T-cell (primary cell): ENCODE measurements around the gene PDE8B. TPM values are rescaled to one million over a fixed set of nuclear protein-coding genes. Genes with fewer than 3 reads are reported as not detected.

Source experiments
- ATAC-seq, 4 experiments: fragments of 200-7000 bp in 3 of 4; fragments of 150-1000 bp in 1 of 4; cut with Tn5 transposase; replicated peaks in 1 of 4; 1 replicate in 3 of 4; 2 replicates in 1 of 4; pipeline ENCODE4 v1.10.0; 2021; ENCODE audit warnings: moderate library complexity in 3 of 4, mild to moderate bottlenecking in 2 of 4, moderate number of reproducible peaks in 1 of 4
- CTCF ChIA-PET, 2 donors: fragments of 300-600 bp; sonication (Branson Sonifier 250); formaldehyde crosslinking; loops; one replicate each; lab custom pipeline; 2022; ENCODE audit warnings: antibody characterized with exemption in 2 of 2; lab: Charles Lee
- POLR2A ChIA-PET, 2 donors: fragments of 300-600 bp; sonication (Branson Sonifier 250); formaldehyde crosslinking; loops; one replicate each; lab custom pipeline; 2022; ENCODE audit warnings: antibody characterized with exemption in 2 of 2; lab: Charles Lee
- DNase-seq, 35 experiments: peaks; one replicate each; pipeline versions ENCODE4 v3.0.0 to v3.0.0-alpha.2; 2013 to 2023
- H3K27ac ChIP-seq: one replicate; pipeline ENCODE4 v1.5.1; 2013; ENCODE audit warnings: low read length
- H3K27me3 ChIP-seq, 2 experiments: replicated peaks in 1 of 2; 1 replicate in 1 of 2; 2 replicates in 1 of 2; pipeline versions ENCODE4 v1.6.1 to v1.7.0; 2013; ENCODE audit warnings: low read length in 1 of 2, mixed read lengths in 1 of 2; ENCODE audit not compliant: control insufficient read depth in 2 of 2, insufficient read depth in 2 of 2; ENCODE audit errors: extremely low read depth in 1 of 2
- H3K36me3 ChIP-seq, 2 donors: 1 replicate in 1 of 2; 2 replicates in 1 of 2; pipeline versions ENCODE4 v1.6.1 to v1.7.0; 2013; ENCODE audit warnings: low read length in 1 of 2; ENCODE audit not compliant: control insufficient read depth in 2 of 2, insufficient read depth in 1 of 2; ENCODE audit errors: extremely low read depth in 1 of 2
- H3K4me1 ChIP-seq, 2 experiments: 1 replicate in 1 of 2; 2 replicates in 1 of 2; pipeline versions ENCODE4 v1.6.1 to v1.7.0; 2013; ENCODE audit warnings: low read length in 2 of 2, mixed read lengths in 1 of 2; ENCODE audit not compliant: insufficient read depth in 2 of 2, control insufficient read depth in 1 of 2; ENCODE audit errors: extremely low read depth in 1 of 2
- H3K4me3 ChIP-seq, 2 donors: 1 replicate in 1 of 2; 2 replicates in 1 of 2; pipeline versions ENCODE4 v1.5.1 to v1.7.0; 2013; ENCODE audit warnings: mild to moderate bottlenecking in 2 of 2, low read length in 1 of 2, moderate library complexity in 1 of 2; ENCODE audit not compliant: control insufficient read depth in 1 of 2; ENCODE audit errors: extremely low read depth in 1 of 2
- H3K9me3 ChIP-seq: 2 replicates; pipeline ENCODE4 v1.7.0; 2013
- H3K27ac Mint-ChIP-seq, 2 donors: one replicate each; pipeline ENCODE4 v1.8.0; 2020 to 2021; ENCODE audit warnings: mild to moderate bottlenecking in 2 of 2, mixed read lengths in 2 of 2
- H3K27me3 Mint-ChIP-seq, 2 donors: one replicate each; pipeline ENCODE4 v1.8.0; 2021 to 2022; ENCODE audit warnings: mixed read lengths in 2 of 2
- H3K36me3 Mint-ChIP-seq: one replicate; pipeline ENCODE4 v1.8.0; 2021; ENCODE audit warnings: mixed read lengths
- H3K4me1 Mint-ChIP-seq, 3 donors: one replicate each; pipeline ENCODE4 v1.8.0; 2020 to 2022; ENCODE audit warnings: mixed read lengths in 3 of 3, mild to moderate bottlenecking in 1 of 3
- H3K4me3 Mint-ChIP-seq, 3 donors: one replicate each; pipeline ENCODE4 v1.8.0; 2020 to 2022; ENCODE audit warnings: mild to moderate bottlenecking in 3 of 3, mixed read lengths in 3 of 3, moderate library complexity in 3 of 3
- H3K9me3 Mint-ChIP-seq, 3 donors: one replicate each; pipeline ENCODE4 v1.8.0; 2020 to 2022; ENCODE audit warnings: mixed read lengths in 3 of 3
- WGBS: methylation state at CpG from one replicate; pipeline ENCODE4 v1.1.5; 2013; ENCODE audit warnings: missing lambda C conversion rate; ENCODE audit not compliant: insufficient coverage; 5-methylcytosine and 5-hydroxymethylcytosine counted together
- total RNA-seq, 35 experiments: library from RNA in 6 of 35; stranded (reverse) in 6 of 35; fragments of 120-200 nt in 1 of 35; gene quantifications; one replicate each; pipeline versions ENCODE4 v1.2.1 to v1.2.4 and lab custom pipeline; 2013 to 2026

The PDE8B gene
- total RNA-seq, 5 donors from 2014 or later (not counting 1 experiment from before 2014, with no cell fraction given): 0.15 to 0.66 (median 0.23) TPM; not detected in 2

DNA sequence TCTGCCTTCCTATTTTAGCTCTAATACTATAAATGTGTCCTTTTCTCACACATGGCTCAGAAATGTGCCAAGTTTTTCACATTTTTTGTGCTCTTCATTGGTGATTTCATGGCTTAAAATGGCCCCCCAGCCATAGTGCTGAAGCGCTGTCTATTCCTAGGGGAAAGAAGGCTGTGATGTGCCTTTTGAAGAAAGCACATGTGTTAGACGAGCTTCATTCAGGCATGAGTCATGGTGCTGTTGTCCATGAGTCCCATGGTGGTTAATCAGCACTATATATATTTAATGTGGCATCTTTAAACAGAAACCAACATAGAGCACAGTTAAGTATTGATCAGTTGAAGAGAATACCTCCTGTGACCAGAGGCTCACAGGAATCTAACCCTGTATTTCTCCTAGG lies 55.8 kb downstream of the PDE8B start:
- ChIA-PET CTCF (no interaction called here), POLR2A (no interaction called here)
- Histone ChIP-seq H3K36me3 (no peaks in the 10 kb centered on the region), H3K27ac (no peak overlapping the region), H3K27me3 (no peaks in the 10 kb centered on the region), H3K9me3 (no peaks in the 10 kb centered on the region), H3K4me3 (no peak overlapping the region), H3K4me1 (no peaks in the 10 kb centered on the region)
- H3K9me3 Mint-ChIP-seq: peaks cover 0 to 4% (median 0%) of the 10 kb centered on the region in 3 donors
- no peak for DNase-seq
- no peak overlapping the region for H3K27ac Mint-ChIP-seq
- no peaks in the 10 kb centered on the region for H3K36me3 Mint-ChIP-seq
- no peaks in the 10 kb centered on the region for H3K4me1 Mint-ChIP-seq
- H3K27me3 Mint-ChIP-seq: peaks cover 5 to 19% of the 10 kb centered on the region in 2 donors
- no CpG with 5 or more reads among the region's 2 CpGs for WGBS
- no peak for ATAC-seq
- H3K4me3 Mint-ChIP-seq: no peak overlapping the region

DNA sequence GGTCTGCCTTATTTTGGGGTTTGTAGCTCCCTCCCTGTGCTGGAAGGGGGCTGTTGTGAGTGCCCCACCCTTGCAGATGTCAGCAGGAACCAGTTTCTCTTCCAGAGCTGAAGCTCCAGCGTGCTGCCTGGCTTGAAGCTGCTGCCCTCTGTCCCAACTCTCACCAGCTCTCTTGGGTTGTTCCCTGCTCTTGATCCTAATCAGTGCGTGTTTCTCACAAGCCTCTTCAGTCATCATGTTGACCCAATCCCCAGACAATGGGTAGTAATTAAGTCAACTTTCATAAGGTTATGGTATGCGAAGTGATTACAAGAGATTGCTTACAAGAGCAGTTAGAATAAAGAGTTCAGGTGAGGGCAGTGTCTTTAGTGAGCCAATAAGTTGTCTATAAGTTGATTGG lies 57.0 kb downstream of the PDE8B start:
- no peak for ATAC-seq
- H3K4me1 Mint-ChIP-seq: no peaks in the 10 kb centered on the region
- Histone ChIP-seq H3K4me1 (no peaks in the 10 kb centered on the region), H3K9me3 (no peaks in the 10 kb centered on the region), H3K27ac (no peak overlapping the region), H3K36me3 (no peaks in the 10 kb centered on the region), H3K4me3 (no peak overlapping the region), H3K27me3 (no peaks in the 10 kb centered on the region)
- H3K36me3 Mint-ChIP-seq: no peaks in the 10 kb centered on the region
- H3K9me3 Mint-ChIP-seq: peaks cover 0 to 4% (median 0%) of the 10 kb centered on the region in 3 donors
- 83% methylated on average over 2 of the region's 3 CpGs for WGBS
- H3K27ac Mint-ChIP-seq: no peak overlapping the region
- no peak overlapping the region for H3K4me3 Mint-ChIP-seq
- peaks cover 8 to 20% of the 10 kb centered on the region in 2 donors for H3K27me3 Mint-ChIP-seq
- ChIA-PET CTCF (no interaction called here), POLR2A (interaction anchor here in 1 of 2 donors (0.6 kb wide), 1 partner anchor 86 kb away, joined by 4 read pairs; no protein-coding TSS in a partner anchor)
- no peak for DNase-seq

DNA sequence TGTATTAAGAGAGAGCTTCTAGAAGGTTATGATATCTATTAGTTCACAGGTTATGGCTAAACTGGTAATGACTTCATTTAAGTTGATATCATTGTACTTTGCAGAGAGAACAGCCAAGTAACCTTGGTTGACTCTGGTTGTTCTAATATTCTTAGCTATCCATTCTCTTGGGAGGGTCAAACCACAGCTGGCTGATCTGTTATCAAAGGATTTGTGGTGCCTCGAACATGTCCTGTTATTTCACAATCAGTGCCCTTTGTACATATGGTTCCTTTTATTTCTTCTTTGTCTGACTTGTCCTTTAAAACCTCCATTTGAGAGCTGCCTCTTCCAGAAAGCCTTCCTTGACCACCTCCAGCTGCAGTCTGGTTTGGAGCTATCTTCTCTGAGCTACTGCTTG lies 61.7 kb downstream of the PDE8B start:
- H3K9me3 ChIP-seq: no peaks in the 10 kb centered on the region
- POLR2A ChIA-PET: interaction anchor here in 1 of 2 donors (0.6 kb wide), 1 partner anchor 15 kb away, joined by 3 read pairs; no protein-coding TSS in a partner anchor
- WGBS: no CpG with 5 or more reads among the region's 1 CpG
- H3K4me1 Mint-ChIP-seq: peaks cover 3 to 11% (median 4%) of the 10 kb centered on the region in 3 donors
- no peaks in the 10 kb centered on the region for H3K36me3 ChIP-seq
- no peaks in the 10 kb centered on the region for H3K36me3 Mint-ChIP-seq
- peaks cover 0 to 4% (median 0%) of the 10 kb centered on the region in 3 donors for H3K9me3 Mint-ChIP-seq
- no peak overlapping the region for H3K4me3 Mint-ChIP-seq
- no peak overlapping the region for H3K4me3 ChIP-seq
- ATAC-seq (no peak), DNase-seq (no peak)
- H3K4me1 ChIP-seq: peaks cover 0 to 2% of the 10 kb centered on the region in 2 experiments
- H3K27me3 ChIP-seq: no peaks in the 10 kb centered on the region
- no peak overlapping the region for H3K27ac ChIP-seq
- CTCF ChIA-PET: no interaction called here
- peaks cover 8 to 20% of the 10 kb centered on the region in 2 donors for H3K27me3 Mint-ChIP-seq
- H3K27ac Mint-ChIP-seq: no peak overlapping the region

DNA sequence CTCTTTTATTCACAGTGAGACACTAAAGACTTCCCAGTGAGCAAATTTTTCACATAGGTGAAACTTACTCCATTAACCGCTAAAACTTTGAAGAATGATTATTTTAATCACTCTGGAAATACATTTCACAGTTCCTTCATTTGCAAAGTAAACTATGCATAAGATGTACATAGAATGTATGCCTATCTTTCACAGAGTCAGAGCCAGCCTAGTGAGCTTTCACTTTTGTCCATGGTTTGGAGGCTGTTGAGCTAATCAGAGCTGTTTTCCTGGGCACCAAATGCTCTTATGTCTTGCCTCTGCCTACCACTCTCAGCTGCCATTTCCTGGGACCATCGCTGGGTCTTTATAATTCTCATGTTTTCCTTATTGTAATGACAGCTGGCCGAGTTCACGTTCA lies 67.3 kb downstream of the PDE8B start:
- no peaks in the 10 kb centered on the region for H3K36me3 Mint-ChIP-seq
- Histone ChIP-seq H3K27me3 (no peaks in the 10 kb centered on the region), H3K4me3 (no peak overlapping the region), H3K36me3 (no peaks in the 10 kb centered on the region), H3K9me3 (no peaks in the 10 kb centered on the region), H3K27ac (no peak overlapping the region), H3K4me1 (peaks cover 0 to 2% of the 10 kb centered on the region in 2 experiments)
- DNase-seq (peak in 1 of 35 experiments; percentile 5), ATAC-seq (peak in 1 of 4 experiments; percentile 57)
- H3K4me1 Mint-ChIP-seq: peaks cover 16 to 21% (median 16%) of the 10 kb centered on the region in 3 donors
- ChIA-PET POLR2A (interaction anchor here in 1 of 2 donors (0.6 kb wide), 1 partner anchor 793 kb away, joined by 3 read pairs; no protein-coding TSS in a partner anchor), CTCF (no interaction called here)
- no peaks in the 10 kb centered on the region for H3K27me3 Mint-ChIP-seq
- peak overlapping the region in 1 of 3 donors; percentile 24 for H3K4me3 Mint-ChIP-seq
- no peaks in the 10 kb centered on the region for H3K9me3 Mint-ChIP-seq
- 83% methylated on average over 1 of the region's 4 CpGs for WGBS
- H3K27ac Mint-ChIP-seq: peak overlapping the region; percentile 58 to 78

DNA sequence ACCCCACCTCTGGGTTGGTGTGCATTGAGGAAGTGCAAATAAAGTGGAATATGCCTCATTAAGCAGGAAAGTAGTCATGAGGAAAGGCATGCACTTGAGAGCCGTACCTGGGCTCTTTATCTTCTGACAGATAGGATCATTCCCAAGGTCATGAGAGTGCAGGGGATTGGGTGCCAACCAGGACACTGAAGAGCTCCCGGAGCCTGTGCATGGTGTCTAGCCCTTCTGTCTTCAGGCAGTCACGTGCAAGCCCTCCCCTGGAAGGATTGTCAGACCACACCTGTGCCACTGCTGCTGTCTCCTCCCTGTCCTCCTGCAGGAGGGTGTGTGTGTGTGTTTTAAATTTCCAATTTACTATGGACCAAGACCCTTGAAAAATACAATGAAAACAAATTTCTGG lies 69.6 kb downstream of the PDE8B start:
- WGBS: 80% methylated on average over 1 of the region's 3 CpGs
- CTCF ChIA-PET: no interaction called here

DNA sequence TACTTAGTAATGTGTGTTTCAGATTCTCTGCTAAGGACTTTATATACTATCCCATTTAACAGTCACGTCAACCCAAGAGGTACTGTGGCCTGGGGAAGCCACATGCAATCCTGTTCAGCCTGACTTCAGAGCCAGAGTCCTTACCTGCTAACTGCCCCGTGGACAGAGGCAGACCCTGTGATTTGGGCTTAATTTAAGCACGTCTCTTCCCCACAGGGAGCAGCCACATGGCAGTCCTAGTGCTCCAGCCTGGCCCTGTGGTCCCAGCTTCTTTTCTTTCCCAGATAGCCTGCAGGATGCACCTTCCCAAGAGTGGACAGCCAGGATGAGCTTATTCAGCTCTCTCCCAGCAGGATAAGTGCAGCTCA lies 71.5 kb downstream of the PDE8B start:
- no peaks in the 10 kb centered on the region for H3K9me3 ChIP-seq
- DNase-seq: no peak
- H3K27ac ChIP-seq: no peak overlapping the region
- POLR2A ChIA-PET: no interaction called here
- Mint-ChIP-seq H3K27me3 (peaks cover 0 to 4% of the 10 kb centered on the region in 2 donors), H3K4me3 (no peak overlapping the region), H3K36me3 (no peaks in the 10 kb centered on the region), H3K4me1 (peaks cover 12 to 14% (median 13%) of the 10 kb centered on the region in 3 donors), H3K27ac (no peak overlapping the region), H3K9me3 (no peaks in the 10 kb centered on the region)
- H3K27me3 ChIP-seq: no peaks in the 10 kb centered on the region
- WGBS: 59% methylated on average over 3 of the region's 3 CpGs
- H3K4me1 ChIP-seq: peaks cover 0 to 2% of the 10 kb centered on the region in 2 experiments
- no peaks in the 10 kb centered on the region for H3K36me3 ChIP-seq
- H3K4me3 ChIP-seq: no peak overlapping the region
- ATAC-seq: no peak
- CTCF ChIA-PET: no interaction called here

More for the DNA sequence above, 69.6 kb downstream of the PDE8B start:
- H3K36me3 ChIP-seq: no peaks in the 10 kb centered on the region
- no peak overlapping the region for H3K27ac ChIP-seq
- Mint-ChIP-seq H3K4me1 (peaks cover 16 to 21% (median 16%) of the 10 kb centered on the region in 3 donors), H3K27me3 (no peaks in the 10 kb centered on the region), H3K27ac (no peak overlapping the region), H3K36me3 (no peaks in the 10 kb centered on the region), H3K9me3 (no peaks in the 10 kb centered on the region), H3K4me3 (no peak overlapping the region)
- H3K4me1 ChIP-seq: peaks cover 0 to 2% of the 10 kb centered on the region in 2 experiments
- DNase-seq (no peak), ATAC-seq (no peak)
- H3K4me3 ChIP-seq: no peak overlapping the region
- POLR2A ChIA-PET: no interaction called here
- no peaks in the 10 kb centered on the region for H3K27me3 ChIP-seq
- H3K9me3 ChIP-seq: no peaks in the 10 kb centered on the region
